ENCODE results near the gene UCP3.

UCP3 gene

GRCh38 chr11:73958521-73959141, 50.3 kb downstream of the UCP3 start:
- in situ Hi-C loops (cut with HindIII; ENCODE audit: low sequenced_read_pairs): no loop called here

- in situ Hi-C loops (cut with HindIII; ENCODE audit: low sequenced_read_pairs): no loop called here
These were observed 51.1 kb downstream of the UCP3 start for GRCh38 chr11:73957654-73958361.

GRCh38 chr11:73956876-73957653, 51.8 kb downstream of the UCP3 start:
- in situ Hi-C loops (cut with HindIII; ENCODE audit: low sequenced_read_pairs): no loop called here

- in situ Hi-C loops (cut with HindIII; ENCODE audit: low sequenced_read_pairs): no loop called here
These were observed 57.1 kb downstream of the UCP3 start for GRCh38 chr11:73951797-73952196.

GRCh38 chr11:73950869-73951710, 57.8 kb downstream of the UCP3 start, which contains the start of gene DNAJB13:
Gene DNAJB13, plus strand, starts transcription at chr11:73951026. Its CDS starts 44 bp downstream, at chr11:73951070.
- in situ Hi-C loops (cut with HindIII; ENCODE audit: low sequenced_read_pairs): no loop called here
